Raji (cell line): ENCODE measurements around the gene MTHFR.

Source experiments
- POLR2A ChIP-seq: IDR thresholded peaks from 2 replicates; pipeline ENCODE4 v1.6.1; 2011; ENCODE audit warnings: low read depth, low read length, control low read depth; ENCODE audit not compliant: insufficient read depth

The MTHFR gene

DNA sequence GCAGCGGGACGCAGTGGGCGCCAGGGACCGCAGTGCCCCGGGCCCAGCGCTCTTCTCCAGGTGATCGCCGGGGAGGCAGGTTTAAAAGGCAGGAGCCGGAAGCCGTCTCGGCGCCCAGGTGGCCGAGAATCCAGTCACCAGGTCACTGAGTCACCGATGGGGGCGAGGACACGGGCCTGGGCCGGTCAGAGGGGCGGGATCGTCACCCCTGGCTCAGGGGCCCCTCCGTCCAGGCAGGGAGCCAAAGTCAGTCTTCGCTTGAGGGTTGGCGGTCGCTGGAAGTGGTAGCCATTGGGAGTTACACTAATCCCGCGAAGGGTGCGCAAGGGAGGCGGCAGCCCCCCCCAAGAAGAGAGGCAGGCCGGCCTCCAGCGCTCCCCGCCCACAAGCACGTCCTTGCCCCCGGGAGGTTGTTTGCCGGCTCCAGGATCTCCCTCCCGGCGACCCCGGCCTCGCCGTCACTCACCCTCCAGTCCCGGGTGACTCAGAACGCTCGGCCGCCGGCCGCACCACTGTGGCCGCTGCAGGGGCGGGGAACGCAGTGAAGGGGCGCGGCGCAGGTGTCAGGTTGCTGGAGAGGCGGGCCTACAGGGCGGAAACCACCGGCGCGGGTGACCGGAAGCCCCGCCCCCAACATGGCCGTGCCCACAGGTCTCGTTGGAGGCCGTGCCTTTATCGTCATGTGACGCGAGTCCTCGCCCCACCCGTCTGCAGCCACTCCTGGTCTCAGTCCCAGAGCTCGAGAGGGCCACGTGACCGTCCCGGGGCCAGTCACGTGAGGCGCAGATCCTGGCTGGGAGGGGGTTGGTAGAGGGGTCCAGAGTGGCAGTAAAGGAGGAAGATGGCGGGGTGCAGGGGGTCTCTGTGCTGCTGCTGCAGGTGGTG, at the start of gene MTHFR, which contains the start of gene CLCN6:
Gene MTHFR, minus strand, starts transcription at position 543 of the 885 bp plus-strand sequence. CDS start 2,848 bp downstream, outside the sequence.
Gene CLCN6, plus strand, starts transcription at position 770 of the 885 bp plus-strand sequence. Its CDS starts 72 bp downstream, at position 842.
- TF ChIP-seq POLR2A = peak; percentile 76

DNA sequence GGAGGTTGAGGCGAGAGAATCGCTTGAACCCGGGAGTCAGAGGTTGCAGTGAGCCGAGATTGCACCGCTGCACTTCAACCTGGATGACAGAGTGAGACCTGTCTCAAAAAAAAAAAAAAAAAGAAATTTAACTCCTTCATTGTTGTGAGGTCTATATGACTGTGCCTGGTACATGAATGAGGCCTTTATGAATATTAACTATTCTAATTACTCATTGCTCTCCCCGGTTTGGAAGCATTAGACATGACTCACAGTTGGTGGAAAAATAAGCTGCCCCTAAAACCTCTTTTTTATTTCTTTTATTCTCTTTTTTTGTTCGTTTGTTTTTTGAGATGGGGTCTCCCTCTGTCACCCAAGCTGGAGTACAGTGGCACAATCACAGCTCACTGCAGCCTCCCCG, 49.7 kb upstream of the MTHFR start:
- no peak for TF ChIP-seq POLR2A

DNA sequence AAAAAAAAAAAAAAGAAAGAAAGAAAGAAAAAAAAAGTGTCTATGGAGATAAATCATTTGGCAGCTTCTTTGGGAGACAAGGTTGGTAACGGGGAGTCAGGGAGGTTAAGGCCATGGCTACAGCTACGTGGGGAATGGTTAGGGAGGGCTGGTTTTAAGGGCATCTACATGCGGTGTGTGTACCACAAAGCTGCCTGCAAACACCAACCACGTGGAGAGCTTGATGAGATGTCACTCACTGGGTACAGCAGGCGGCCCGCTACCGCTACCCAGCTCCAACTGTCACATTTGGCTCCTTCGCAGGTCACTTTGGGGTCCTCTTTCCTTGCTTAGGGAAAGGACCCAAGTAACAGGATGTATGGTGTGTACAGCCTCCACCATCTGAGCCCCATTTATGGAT, 48.8 kb upstream of the MTHFR start:
- TF ChIP-seq POLR2A = no peak

DNA sequence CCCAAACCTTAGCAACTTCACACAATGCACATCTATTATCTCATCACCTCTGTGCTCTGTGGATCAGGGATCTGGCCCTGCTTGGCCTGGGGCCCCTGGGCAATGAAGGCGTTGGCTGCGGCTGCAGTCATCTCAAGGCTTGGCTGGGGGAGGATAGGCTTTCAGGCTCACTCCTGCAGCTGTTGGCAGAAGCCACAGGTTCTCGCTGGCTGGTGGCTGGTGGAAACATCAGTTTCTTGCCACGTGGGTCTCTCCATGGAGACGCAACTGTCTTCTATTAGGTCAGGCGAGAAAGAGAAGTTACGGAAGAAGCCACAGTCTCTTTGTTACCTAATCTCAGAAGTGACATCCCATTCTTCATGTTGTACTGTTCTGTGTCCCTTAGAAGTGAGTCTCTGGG, 45.4 kb upstream of the MTHFR start:
- TF ChIP-seq POLR2A = no peak

DNA sequence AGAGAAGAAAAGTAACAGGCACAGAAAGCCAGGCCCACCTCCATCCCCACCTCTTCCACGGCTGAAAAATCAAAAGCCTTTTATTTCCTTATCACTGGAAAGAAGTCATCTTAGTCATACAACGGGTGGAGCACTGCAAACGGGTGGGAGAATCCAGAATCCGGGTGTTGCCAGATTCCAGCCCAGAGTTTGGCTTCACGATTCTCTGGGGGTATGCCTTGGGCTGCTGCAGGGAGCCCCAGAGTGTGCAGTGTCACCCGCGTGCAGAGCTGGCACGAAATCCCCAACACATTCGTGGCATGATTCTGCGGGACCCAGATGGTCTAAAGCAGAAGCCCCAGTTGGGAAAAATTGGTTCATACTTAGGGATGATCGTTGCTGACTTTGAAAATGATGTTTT, 44.4 kb upstream of the MTHFR start:
- TF ChIP-seq POLR2A = no peak

DNA sequence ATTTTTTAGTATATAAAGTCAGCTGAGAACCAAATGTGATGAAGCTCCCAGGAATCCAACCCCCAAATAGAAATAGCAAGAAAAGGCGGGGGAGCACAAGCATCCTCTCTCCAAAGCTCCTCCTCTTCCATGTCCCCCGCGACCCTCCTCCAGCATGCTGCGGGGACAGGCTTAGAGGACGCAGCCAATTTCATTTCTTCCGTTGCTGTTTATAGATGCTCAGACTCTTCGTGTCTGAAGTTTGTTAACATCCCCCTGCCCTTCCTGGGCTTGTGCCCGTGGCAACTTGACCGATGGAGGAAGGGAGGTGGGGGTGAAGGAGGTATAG, 42.6 kb upstream of the MTHFR start:
- TF ChIP-seq POLR2A = no peak

DNA sequence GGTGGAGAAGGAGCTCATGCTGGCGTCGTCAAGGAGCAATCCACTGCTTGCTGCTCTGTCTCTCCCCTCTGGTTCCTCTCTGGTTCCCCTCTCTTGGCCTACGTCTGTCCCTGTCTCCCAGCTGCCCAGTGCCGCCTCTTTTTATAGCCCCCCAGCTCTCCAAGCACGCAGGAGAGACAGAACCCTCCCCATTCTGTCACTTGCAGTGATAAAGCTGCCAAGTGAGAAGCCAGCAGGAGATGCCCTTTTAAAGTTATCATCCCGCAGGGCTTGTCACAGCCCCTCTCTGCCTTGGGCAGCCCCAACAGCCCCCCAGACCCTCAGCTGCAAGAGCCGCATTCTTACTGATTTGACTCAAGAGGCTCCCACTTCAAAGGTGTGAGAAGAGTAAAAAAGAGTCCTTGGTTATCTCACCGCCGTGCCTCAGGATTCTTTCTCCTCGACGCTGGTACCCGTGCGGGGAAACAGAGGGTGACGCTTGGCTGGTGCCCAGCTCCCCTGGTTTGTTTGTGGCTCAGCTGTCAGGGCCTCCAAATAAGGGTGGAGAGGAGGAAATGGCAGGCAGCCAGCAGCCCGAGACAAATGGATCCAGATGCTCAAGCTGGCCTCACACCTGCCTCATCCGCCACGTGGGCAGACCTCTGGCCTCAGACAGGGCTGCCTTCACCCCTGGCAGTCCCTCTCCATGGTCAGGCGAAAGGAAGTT, 42.1 kb upstream of the MTHFR start, which contains the start of gene NPPA:
Gene NPPA, minus strand, starts transcription at position 117 of the 706 bp plus-strand sequence. Its CDS starts 99 bp downstream, at position 18.
- TF ChIP-seq POLR2A = no peak

DNA sequence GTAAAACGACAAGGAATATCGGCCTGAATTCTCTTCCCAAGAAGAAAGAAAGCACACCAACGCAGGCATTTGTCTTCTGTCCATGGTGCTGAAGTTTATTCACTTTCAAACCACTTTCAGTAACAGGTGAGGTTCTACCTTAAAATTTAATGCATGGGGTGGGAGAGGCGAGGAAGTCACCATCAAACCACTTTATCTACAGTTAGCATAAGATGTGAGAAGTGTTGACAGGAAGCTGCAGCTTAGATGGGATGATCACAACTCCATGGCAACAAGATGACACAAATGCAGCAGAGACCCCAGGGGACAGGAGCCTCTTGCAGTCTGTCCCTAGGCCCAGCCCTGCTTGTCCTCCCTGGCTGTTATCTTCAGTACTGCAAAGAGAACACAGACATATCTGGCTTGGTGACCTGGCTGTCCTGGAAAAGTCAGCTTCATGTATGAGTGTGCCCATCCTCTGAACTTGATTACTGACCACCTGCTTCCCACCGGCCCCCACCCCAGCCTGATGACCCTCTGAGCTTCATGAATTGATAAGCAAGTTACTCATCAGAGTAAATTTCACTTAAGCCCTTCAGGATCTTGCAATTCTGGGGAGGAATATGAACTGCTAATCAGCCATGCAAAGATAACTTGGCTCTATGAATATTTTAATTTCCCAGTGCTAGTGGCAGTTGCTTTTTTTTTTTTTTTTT, 40.0 kb upstream of the MTHFR start:
- TF ChIP-seq POLR2A = no peak

DNA sequence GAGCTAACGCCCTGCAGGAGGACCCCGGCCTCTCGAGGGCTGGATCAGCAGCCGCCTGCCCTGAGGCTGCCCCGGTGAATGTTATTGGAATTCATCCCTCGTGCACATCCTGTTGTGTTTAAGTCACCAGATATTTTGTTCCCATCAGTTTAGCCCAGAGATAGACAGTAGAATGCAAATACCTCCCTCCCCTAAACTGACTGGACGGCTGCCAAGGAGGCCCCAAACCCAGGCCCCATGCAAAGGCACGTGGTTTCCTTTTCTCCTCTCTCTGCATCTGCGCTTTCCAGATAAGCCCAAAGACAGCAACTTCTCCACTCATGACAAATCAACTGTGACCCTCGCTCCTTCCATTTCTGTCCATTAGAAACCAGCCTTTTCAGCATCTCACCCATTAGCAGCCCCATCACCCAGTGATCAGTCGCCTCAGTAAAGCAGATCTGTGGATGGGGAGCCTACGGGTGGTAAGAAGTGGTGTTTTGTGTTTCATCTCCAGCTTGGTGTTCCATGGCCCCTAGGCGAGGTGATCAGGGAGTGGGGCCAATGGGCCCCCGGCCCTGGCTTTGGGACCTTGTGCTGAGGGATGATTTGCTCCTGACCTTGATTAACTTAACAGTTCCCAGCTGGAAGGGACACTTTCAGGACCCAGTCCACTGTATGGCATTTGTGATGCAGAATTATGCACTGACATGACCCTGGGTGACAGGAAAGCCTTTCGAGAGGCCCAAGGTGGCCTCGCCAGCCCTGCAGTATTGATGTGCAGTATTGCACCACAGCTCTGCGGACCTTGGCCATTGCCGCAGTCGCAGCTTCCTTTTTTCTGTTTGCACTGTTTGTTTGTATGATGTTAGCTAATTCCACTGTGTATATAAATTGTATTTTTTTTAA, 36.6 kb upstream of the MTHFR start:
- TF ChIP-seq POLR2A = no peak

DNA sequence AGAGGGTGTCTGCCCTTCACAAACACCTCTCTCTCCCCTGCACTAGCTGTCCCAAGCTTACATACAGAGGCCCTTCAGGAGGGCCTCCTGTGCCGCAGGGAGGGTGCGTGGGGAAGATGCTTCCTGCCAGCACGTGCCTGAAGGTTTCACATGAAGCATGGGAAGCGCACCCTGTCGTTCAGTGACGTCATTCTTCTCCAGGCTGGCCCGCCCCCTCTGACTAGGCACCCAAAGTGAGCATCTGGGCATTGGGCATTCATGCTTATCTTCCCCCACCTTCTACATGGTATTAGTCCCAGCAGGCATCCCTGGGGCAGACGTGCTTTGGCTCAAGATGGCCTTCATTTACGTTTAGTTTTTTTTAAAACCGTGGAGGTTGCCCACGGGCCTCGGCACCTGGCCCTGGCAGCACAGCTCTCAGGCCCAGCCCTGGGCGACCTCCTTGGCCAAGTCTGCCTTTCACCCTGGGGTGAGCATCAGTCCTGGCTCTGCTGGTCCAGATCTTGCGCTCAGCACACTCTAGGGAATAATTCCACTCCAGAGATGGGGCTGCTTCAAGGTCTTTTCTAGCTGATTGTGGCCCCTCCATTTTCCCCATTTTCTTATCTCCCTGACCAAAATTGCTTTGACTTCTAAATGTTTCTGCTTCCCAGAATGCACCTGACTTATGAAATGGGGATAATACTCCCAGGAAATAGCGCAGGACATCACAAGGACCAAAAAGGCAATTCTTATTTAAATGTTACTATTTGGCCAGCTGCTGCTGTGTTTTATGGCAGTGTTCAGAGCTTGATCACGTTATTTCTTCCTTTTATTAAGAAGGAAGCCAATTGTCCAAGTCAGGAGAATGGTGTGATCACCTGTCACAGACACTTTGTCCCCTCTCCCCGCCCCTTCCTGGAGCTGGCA, 35.7 kb upstream of the MTHFR start:
- TF ChIP-seq POLR2A = no peak

DNA sequence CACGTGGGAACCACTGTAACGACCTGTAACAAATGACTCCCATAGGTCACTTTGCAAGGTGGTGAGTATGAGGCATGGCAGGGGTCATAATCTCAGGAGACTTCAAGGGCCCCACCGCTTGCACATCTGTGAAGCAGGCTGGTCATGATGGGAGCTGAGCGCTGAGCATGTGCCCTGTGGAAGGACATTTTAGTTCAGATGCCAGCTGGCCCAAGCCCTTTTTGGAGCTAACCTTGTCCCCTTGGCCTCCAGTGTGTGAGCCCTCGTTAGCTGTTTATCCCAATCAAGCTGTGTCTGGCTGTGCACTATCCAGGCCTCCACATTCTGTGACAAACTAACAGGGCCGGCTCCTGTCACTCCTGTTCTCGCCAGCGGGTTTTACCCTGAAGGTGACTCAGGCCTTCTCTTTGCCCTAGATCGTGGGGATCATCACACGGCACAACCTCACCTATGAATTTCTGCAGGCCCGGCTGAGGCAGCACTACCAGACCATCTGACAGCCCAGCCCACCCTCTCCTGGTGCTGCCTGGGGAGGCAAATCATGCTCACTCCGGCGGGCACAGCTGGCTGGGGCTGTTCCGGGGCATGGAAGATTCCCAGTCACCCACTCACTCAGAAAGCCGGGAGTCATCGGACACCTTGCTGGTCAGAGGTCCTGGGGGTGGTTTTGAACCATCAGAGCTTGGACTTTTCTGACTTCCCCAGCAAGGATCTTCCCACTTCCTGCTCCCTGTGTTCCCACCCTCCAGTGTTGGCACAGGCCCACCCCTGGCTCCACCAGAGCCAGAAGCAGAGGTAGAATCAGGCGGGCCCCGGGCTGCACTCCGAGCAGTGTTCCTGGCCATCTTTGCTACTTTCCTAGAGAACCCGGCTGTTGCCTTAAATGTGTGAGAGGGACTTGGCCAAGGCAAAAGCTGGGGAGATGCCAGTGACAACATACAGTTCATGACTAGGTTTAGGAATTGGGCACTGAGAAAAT, 34.3 kb upstream of the MTHFR start:
- no peak for TF ChIP-seq POLR2A

DNA sequence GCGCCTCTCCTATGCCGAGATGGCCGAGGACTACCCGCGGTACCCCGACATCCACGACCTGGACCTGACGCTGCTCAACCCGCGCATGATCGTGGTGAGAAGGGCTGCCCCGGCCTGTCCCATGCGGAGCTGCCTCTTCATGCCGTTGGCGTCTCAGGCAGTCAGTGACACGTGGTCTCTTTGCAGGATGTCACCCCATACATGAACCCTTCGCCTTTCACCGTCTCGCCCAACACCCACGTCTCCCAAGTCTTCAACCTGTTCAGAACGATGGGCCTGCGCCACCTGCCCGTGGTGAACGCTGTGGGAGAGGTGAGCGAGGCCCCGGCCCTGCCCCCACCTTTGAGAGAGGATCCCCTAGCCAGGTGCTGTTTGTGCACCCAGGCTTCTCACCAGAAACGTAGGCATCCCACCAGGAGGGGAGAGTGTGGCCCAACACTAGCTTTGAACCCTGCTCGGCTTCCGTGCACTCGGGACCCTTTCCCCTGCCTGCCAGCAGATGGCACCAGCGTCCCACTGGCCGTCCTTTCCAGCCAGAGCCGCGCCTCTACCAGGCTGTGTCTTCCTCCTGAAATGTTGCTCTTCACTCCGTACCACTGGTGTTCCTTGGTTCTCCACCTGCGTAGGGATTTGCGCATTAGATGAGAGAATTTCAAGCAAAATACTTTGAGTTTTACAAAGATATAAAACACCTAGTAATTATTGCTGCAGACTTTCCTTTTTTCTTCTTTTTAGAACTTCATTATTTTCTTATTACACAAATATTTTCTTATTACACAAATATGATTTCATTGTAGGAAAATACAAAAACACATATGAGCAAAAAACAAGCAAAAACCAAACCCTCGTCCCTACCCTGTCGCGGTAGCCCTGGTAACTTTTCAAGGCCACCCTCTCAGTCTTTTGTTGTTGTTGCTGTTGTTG, 32.8 kb upstream of the MTHFR start:
- no peak for TF ChIP-seq POLR2A
